Upper lobe of left lung (tissue), 6 donors: ENCODE data around the gene MAN1C1. TPM values are rescaled to one million over a fixed set of nuclear protein-coding genes. Genes with fewer than 3 reads are reported as not detected.

Source experiments
- ATAC-seq, 2 donors: fragments of 200-7000 bp; cut with Tn5 transposase; one replicate each; pipeline ENCODE4 v1.9.1; 2022; ENCODE audit warnings: mild to moderate bottlenecking in 2 of 2, moderate library complexity in 2 of 2; ENCODE audit not compliant: low FRiP score in 2 of 2
- DNase-seq, 2 donors: peaks; one replicate each; pipeline ENCODE4 v3.0.0-alpha.2; 2019 to 2020
- H3K27ac ChIP-seq, 4 donors: fragments of 200-600 bp; sonication (generic); one replicate each; pipeline ENCODE4 v1.5.1; 2016 to 2019
- H3K27me3 ChIP-seq, 4 donors: fragments of 200-600 bp; sonication (generic); one replicate each; pipeline ENCODE4 v1.5.1; 2017 to 2019
- H3K36me3 ChIP-seq, 4 donors: fragments of 200-600 bp; sonication (generic); one replicate each; pipeline ENCODE4 v1.5.1; 2016 to 2019
- H3K4me1 ChIP-seq, 4 donors: fragments of 200-600 bp; sonication (generic); one replicate each; pipeline ENCODE4 v1.5.1; 2018 to 2019
- H3K4me3 ChIP-seq, 4 donors: fragments of 200-600 bp; sonication (generic); one replicate each; pipeline ENCODE4 v1.5.1; 2017 to 2019; ENCODE audit warnings: mild to moderate bottlenecking in 2 of 4, moderate library complexity in 1 of 4
- H3K9me3 ChIP-seq, 4 donors: fragments of 200-600 bp; sonication (generic); one replicate each; pipeline ENCODE4 v1.5.1; 2018 to 2019
- EP300 ChIP-seq, 4 donors: sonication (generic); formaldehyde crosslinking; IDR thresholded peaks; one replicate each; pipeline ENCODE4 v1.5.1; 2017; ENCODE audit warnings: antibody characterized with exemption in 4 of 4, control low read depth in 2 of 4
- POLR2A ChIP-seq, 4 donors: fragments of 450-650 bp; IDR thresholded peaks; one replicate each; pipeline ENCODE4 v1.5.1; 2016 to 2017; ENCODE audit warnings: antibody characterized with exemption in 4 of 4, mild to moderate bottlenecking in 2 of 4
- POLR2AphosphoS5 ChIP-seq, 2 donors: sonication (generic); formaldehyde crosslinking; IDR thresholded peaks; one replicate each; pipeline ENCODE4 v1.5.1; 2017; ENCODE audit warnings: antibody characterized with exemption in 2 of 2
- WGBS, 2 donors: methylation state at CpG; one replicate each; pipeline ENCODE4 v1.1.5; 2017 to 2018; 5-methylcytosine and 5-hydroxymethylcytosine counted together
- total RNA-seq, 6 donors: library from RNA; depleted of rRNA in 4 of 6; stranded (reverse); fragments of >200 nt in 4 of 6; gene quantifications; one replicate each; pipeline versions ENCODE4 v1.1.0 to v1.2.1, GENCODE V29; 2016 to 2021
- TF ChIP-seq, protein P1 (sequence below), 6 experiments: fragments of 450-650 bp in 4 of 6; fragments of 200-600 bp in 2 of 6; sonication (generic) in 2 of 6; IDR thresholded peaks; one replicate each; pipeline ENCODE4 v1.5.1; 2016 to 2019; ENCODE audit warnings: antibody characterized with exemption in 6 of 6
- donor health status: DM: no; HTN: no; CAD: no; lungs with moderate emphysema.
- donor health status: DM: no; HTN: yes; CAD: no; lungs with severe emphysema.

The MAN1C1 gene
- total RNA-seq, 6 donors from 2014 or later: 5.3 to 32.5 (median 16.2) TPM

- Histone ChIP-seq H3K36me3 (no peaks in the 10 kb centered on the region), H3K4me1 (peaks cover 0 to 32% (median 6%) of the 10 kb centered on the region in 4 donors), H3K27ac (peak overlapping the region in 1 of 4 donors; percentile 12), H3K27me3 (no peaks in the 10 kb centered on the region), H3K9me3 (no peaks in the 10 kb centered on the region), H3K4me3 (no peak overlapping the region)
- TF ChIP-seq EP300 (IDR thresholded peaks at IDR 0.05): no peak
- 69 to 72% methylated on average over 5 to 6 of the region's 6 CpGs for WGBS, 2 donors
- DNase-seq (no peak), ATAC-seq (no peak)
These were observed 40.7 kb downstream of the MAN1C1 start for GRCh38 chr1:25657121-25657882.

GRCh38 chr1:25657883-25658760, 41.5 kb downstream of the MAN1C1 start:
- WGBS, 2 donors: 94 to 96% methylated on average over 10 to 11 of the region's 11 CpGs
- peak overlapping the region in 1 of 4 donors; percentile 12 for H3K27ac ChIP-seq
- peaks cover 0 to 28% (median 6%) of the 10 kb centered on the region in 4 donors for H3K4me1 ChIP-seq
- H3K36me3 ChIP-seq: no peaks in the 10 kb centered on the region
- ATAC-seq (peak in 1 of 2 donors; percentile 15), DNase-seq (no peak)
- no peak overlapping the region for H3K4me3 ChIP-seq
- no peaks in the 10 kb centered on the region for H3K27me3 ChIP-seq
- TF ChIP-seq EP300 (IDR thresholded peaks at IDR 0.05): no peak
- TF ChIP-seq POLR2AphosphoS5 (IDR thresholded peaks at IDR 0.05): no peak
- no peak for TF ChIP-seq POLR2A (IDR thresholded peaks at IDR 0.05)
- TF ChIP-seq, protein P1, sequence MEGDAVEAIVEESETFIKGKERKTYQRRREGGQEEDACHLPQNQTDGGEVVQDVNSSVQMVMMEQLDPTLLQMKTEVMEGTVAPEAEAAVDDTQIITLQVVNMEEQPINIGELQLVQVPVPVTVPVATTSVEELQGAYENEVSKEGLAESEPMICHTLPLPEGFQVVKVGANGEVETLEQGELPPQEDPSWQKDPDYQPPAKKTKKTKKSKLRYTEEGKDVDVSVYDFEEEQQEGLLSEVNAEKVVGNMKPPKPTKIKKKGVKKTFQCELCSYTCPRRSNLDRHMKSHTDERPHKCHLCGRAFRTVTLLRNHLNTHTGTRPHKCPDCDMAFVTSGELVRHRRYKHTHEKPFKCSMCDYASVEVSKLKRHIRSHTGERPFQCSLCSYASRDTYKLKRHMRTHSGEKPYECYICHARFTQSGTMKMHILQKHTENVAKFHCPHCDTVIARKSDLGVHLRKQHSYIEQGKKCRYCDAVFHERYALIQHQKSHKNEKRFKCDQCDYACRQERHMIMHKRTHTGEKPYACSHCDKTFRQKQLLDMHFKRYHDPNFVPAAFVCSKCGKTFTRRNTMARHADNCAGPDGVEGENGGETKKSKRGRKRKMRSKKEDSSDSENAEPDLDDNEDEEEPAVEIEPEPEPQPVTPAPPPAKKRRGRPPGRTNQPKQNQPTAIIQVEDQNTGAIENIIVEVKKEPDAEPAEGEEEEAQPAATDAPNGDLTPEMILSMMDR (IDR thresholded peaks at IDR 0.05): no peak
- H3K9me3 ChIP-seq: no peaks in the 10 kb centered on the region

GRCh38 chr1:25658791-25659431, 42.3 kb downstream of the MAN1C1 start:
- TF ChIP-seq, protein P1 (IDR thresholded peaks at IDR 0.05): no peak
- peak; percentile 41 to 72 for TF ChIP-seq POLR2AphosphoS5 (IDR thresholded peaks at IDR 0.05)
- Histone ChIP-seq H3K4me3 (no peak overlapping the region), H3K4me1 (peaks cover 0 to 28% (median 6%) of the 10 kb centered on the region in 4 donors), H3K36me3 (no peaks in the 10 kb centered on the region), H3K27me3 (no peaks in the 10 kb centered on the region), H3K27ac (no peak overlapping the region), H3K9me3 (no peaks in the 10 kb centered on the region)
- DNase-seq (peak; percentile 33 to 71), ATAC-seq (peak; percentile 32 to 50)
- 61 to 80% methylated on average over 13 of the region's 13 CpGs for WGBS, 2 donors

- TF ChIP-seq EP300 (IDR thresholded peaks at IDR 0.05) (no peak), POLR2AphosphoS5 (IDR thresholded peaks at IDR 0.05) (no peak), POLR2A (IDR thresholded peaks at IDR 0.05) (no peak)
- TF ChIP-seq, protein P1 (IDR thresholded peaks at IDR 0.05): no peak
- H3K36me3 ChIP-seq: no peaks in the 10 kb centered on the region
- peak in 1 of 2 donors; percentile 16 for DNase-seq
- H3K27ac ChIP-seq: peak overlapping the region in 2 of 4 donors; percentile 25 to 40
- no peak for ATAC-seq
- no peak overlapping the region for H3K4me3 ChIP-seq
- H3K27me3 ChIP-seq: no peaks in the 10 kb centered on the region
- H3K4me1 ChIP-seq: peaks cover 0 to 28% (median 10%) of the 10 kb centered on the region in 4 donors
- WGBS, 2 donors: 53 to 61% methylated on average over 8 of the region's 8 CpGs
- H3K9me3 ChIP-seq: no peaks in the 10 kb centered on the region
These were observed 44.6 kb downstream of the MAN1C1 start for GRCh38 chr1:25661043-25661815.
